Activated CD8-positive, alpha-beta T cell treated with anti-CD3 and anti-CD28 coated beads for 36 hours (primary cell): Measurements from ENCODE around the gene AMBN. TPM values are rescaled to one million over a fixed set of nuclear protein-coding genes. Genes with fewer than 3 reads are reported as not detected.
A peak's percentile ranks its signal among the peaks of the same experiment; 100 is the strongest.

Source experiments
- ATAC-seq: fragments of 200-7000 bp; cut with Tn5 transposase; one replicate; pipeline ENCODE4 v1.10.0; 2021; ENCODE audit warnings: mild to moderate bottlenecking, moderate library complexity
- CTCF ChIA-PET: fragments of 350-600 bp; sonication (Branson Sonifier 250); formaldehyde crosslinking; loops from one replicate; lab custom pipeline; 2021; ENCODE audit warnings: antibody characterized with exemption; lab: Charles Lee
- POLR2A ChIA-PET: fragments of 350-600 bp; sonication (Branson Sonifier 250); formaldehyde crosslinking; loops from one replicate; lab custom pipeline; 2021; ENCODE audit warnings: antibody characterized with exemption; lab: Charles Lee
- DNase-seq: peaks from one replicate; pipeline ENCODE4 v3.0.0-alpha.2; 2020
- H3K27ac Mint-ChIP-seq: one replicate; pipeline ENCODE4 v1.8.0; 2021; ENCODE audit warnings: mild to moderate bottlenecking, mixed read lengths
- H3K27me3 Mint-ChIP-seq: one replicate; pipeline ENCODE4 v1.8.0; 2021; ENCODE audit warnings: mixed read lengths
- H3K36me3 Mint-ChIP-seq: one replicate; pipeline ENCODE4 v1.8.0; 2021; ENCODE audit warnings: low read depth, mixed read lengths
- H3K4me1 Mint-ChIP-seq: one replicate; pipeline ENCODE4 v1.8.0; 2021; ENCODE audit warnings: low read depth, mixed read lengths
- H3K4me3 Mint-ChIP-seq: one replicate; pipeline ENCODE4 v1.8.0; 2021; ENCODE audit warnings: mild to moderate bottlenecking, moderate library complexity, mixed read lengths
- H3K9me3 Mint-ChIP-seq: one replicate; pipeline ENCODE4 v1.8.0; 2021; ENCODE audit warnings: mixed read lengths
- intact Hi-C: fragments of 100-400 bp; cut with micrococcal nuclease; formaldehyde crosslinking; loops from one replicate; pipeline ENCODE4 v1.10.0; 2022
- total RNA-seq, 2 experiments: library from RNA; stranded (reverse); gene quantifications; one replicate each; pipeline ENCODE4 v1.2.3, GENCODE V29; 2021
- TF ChIP-seq, protein P1 (sequence below): fragments of 200-600 bp; IDR thresholded peaks from one replicate; pipeline ENCODE4 v1.8.0; 2022; ENCODE audit warnings: antibody characterized with exemption, mild to moderate bottlenecking

AMBN gene
- total RNA-seq, 2 experiments from 2014 or later = not detected

DNA sequence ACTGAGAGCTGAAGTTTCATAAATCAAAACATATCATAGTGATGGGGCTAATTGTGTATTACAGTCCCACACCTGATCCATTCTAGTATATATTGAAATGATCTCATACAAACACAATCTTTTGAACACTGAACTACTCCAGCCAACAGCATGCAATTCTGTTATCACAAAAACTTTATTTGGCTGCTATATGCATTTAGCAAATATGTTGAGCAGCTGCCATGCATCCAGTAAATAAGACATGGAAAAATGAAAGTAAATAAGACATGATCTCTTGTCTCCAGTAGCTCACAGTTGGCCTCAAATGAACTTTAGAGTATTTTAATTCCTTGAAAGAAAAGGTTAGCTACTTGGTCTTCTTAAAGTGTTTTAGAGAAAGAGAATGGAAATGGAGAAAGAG, 2.1 kb downstream of the AMBN start:
- intact Hi-C loops = no loop called here
- Mint-ChIP-seq H3K27ac (no peak overlapping the region), H3K4me3 (no peak overlapping the region), H3K9me3 (no peaks in the 10 kb centered on the region), H3K27me3 (peaks cover 1% of the 10 kb centered on the region), H3K4me1 (no peaks in the 10 kb centered on the region), H3K36me3 (no peaks in the 10 kb centered on the region)
- ChIA-PET CTCF (interaction anchor here (0.9 to 1.2 kb wide), 2 partner anchors 20 to 90 kb away, joined by 3 read pairs; no protein-coding TSS in a partner anchor), POLR2A (no interaction called here)
- TF ChIP-seq, protein P1, sequence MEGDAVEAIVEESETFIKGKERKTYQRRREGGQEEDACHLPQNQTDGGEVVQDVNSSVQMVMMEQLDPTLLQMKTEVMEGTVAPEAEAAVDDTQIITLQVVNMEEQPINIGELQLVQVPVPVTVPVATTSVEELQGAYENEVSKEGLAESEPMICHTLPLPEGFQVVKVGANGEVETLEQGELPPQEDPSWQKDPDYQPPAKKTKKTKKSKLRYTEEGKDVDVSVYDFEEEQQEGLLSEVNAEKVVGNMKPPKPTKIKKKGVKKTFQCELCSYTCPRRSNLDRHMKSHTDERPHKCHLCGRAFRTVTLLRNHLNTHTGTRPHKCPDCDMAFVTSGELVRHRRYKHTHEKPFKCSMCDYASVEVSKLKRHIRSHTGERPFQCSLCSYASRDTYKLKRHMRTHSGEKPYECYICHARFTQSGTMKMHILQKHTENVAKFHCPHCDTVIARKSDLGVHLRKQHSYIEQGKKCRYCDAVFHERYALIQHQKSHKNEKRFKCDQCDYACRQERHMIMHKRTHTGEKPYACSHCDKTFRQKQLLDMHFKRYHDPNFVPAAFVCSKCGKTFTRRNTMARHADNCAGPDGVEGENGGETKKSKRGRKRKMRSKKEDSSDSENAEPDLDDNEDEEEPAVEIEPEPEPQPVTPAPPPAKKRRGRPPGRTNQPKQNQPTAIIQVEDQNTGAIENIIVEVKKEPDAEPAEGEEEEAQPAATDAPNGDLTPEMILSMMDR = no peak
- ATAC-seq = no peak
- DNase-seq = no peak

DNA sequence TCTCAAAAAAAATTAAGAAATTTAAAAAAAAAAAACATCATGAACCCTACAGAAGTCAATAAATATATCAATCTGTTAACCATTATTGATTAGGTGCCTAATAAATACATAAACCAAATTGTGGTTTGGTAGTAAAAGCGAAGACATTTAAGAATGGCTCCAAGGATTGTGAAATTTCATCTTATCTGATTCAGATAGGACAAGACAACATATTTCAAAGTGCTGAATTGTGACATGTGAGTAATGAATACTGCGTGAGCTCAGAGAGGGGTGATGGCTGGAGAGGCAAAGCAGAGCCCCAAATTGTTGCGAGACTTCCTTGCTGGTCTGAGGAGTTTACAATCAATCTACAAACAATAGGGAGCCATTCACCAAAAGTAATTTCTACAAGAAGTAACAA, 8.2 kb downstream of the AMBN start:
- no peak for ATAC-seq
- H3K4me3 Mint-ChIP-seq = no peak overlapping the region
- CTCF ChIA-PET = interaction anchor here (0.6 to 1.5 kb wide), 3 partner anchors 8 to 87 kb away, joined by 3 to 4 read pairs (median 3); partner anchors contain the start of gene AMBN
- intact Hi-C loops = loop anchor here (5.0 kb wide), 1 partner anchor 1702 kb away; no protein-coding TSS in a partner anchor
- H3K36me3 Mint-ChIP-seq = no peaks in the 10 kb centered on the region
- no peak overlapping the region for H3K27ac Mint-ChIP-seq
- H3K27me3 Mint-ChIP-seq = no peaks in the 10 kb centered on the region
- TF ChIP-seq, protein P1 = no peak
- no peaks in the 10 kb centered on the region for H3K4me1 Mint-ChIP-seq
- no peak for DNase-seq
- POLR2A ChIA-PET = no interaction called here
- no peaks in the 10 kb centered on the region for H3K9me3 Mint-ChIP-seq

DNA sequence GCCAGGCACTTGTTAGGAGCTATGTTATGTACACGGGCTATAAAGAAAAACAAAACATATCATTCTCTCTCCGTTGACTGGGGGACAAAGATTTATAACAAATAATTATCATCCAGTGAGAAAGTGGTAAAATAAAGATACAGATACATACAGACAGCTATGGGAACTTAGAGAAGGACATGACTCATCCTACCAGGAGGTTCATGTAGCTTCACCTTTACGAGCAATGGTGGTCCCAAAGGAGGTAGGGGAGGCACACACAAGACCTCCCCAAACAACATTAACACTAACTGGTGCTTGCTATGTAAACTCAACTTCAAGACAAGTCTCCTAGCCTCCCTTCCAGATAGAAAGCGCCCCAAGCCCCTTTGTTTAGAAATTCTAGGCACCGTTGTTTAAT, 8.9 kb downstream of the AMBN start:
- Mint-ChIP-seq H3K9me3 (no peaks in the 10 kb centered on the region), H3K27me3 (no peaks in the 10 kb centered on the region), H3K4me3 (no peak overlapping the region), H3K27ac (no peak overlapping the region), H3K4me1 (no peaks in the 10 kb centered on the region), H3K36me3 (no peaks in the 10 kb centered on the region)
- DNase-seq (no peak), ATAC-seq (no peak)
- ChIA-PET CTCF (interaction anchor here (0.6 to 1.5 kb wide), 5 partner anchors 9 to 769 kb away, joined by 3 to 5 read pairs (median 3); partner anchors contain the start of gene AMBN), POLR2A (no interaction called here)
- TF ChIP-seq, protein P1 = no peak
- intact Hi-C loops = loop anchor here (5.0 kb wide), 1 partner anchor 1701 kb away; no protein-coding TSS in a partner anchor

DNA sequence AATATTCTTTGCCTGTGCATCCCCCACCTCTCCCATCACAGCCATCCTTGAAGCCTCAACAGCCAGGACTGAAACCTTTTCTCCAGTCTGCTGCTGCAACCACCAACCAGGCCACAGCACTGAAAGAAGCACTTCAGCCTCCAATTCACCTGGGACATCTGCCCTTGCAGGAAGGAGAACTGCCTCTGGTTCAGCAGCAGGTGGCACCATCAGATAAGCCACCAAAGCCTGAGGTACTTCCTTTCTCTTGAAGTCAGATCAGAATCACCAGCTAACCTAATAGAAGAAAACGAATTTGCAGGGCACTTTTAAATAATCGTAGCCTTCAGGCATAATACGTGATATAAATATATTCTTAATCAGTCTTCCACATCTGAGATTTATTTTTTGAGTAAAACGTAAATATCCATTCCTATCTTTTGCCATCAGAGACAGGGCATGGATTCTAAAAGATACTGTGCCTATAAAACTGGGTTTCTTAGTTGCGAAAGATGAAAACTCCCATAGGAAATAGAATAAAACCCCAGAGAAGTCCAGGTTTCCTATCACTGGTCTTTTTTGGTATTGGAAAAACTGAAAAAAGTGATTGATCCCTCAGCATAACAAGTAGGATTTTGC, 9.5 kb downstream of the AMBN start:
- no peaks in the 10 kb centered on the region for H3K27me3 Mint-ChIP-seq
- TF ChIP-seq, protein P1 = peak; percentile 78
- no peaks in the 10 kb centered on the region for H3K9me3 Mint-ChIP-seq
- CTCF ChIA-PET = interaction anchor here (0.6 to 1.5 kb wide), 8 partner anchors 10 to 768 kb away, joined by 3 to 5 read pairs (median 4); partner anchors contain the start of genes AMBN and JCHAIN
- POLR2A ChIA-PET = no interaction called here
- intact Hi-C loops = loop anchor here (5.0 kb wide), 1 partner anchor 1701 kb away; no protein-coding TSS in a partner anchor
- H3K36me3 Mint-ChIP-seq = no peaks in the 10 kb centered on the region
- DNase-seq (peak; percentile 69), ATAC-seq (peak; percentile 92)
- H3K4me3 Mint-ChIP-seq = no peak overlapping the region
- H3K4me1 Mint-ChIP-seq = no peaks in the 10 kb centered on the region
- no peak overlapping the region for H3K27ac Mint-ChIP-seq

DNA sequence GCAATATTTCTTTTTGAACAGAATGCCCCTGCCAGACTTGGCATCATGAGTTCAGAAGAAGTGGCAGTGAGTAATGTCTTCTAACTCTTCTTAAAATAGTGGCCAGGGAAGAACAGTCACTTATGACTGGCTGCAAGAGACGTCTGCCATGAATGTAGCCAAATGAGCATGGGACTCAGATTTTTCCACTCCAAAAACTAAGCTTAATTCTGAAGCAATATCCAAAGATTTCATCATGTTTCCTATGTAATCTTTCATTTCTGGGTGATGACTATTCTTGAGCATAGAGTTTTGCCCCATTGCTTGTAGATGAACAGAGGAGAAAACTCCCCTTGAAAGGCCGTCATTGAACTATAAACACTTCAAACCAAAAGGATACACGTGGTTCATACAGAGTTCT, 11.8 kb downstream of the AMBN start:
- no peak for ATAC-seq
- Mint-ChIP-seq H3K27ac (no peak overlapping the region), H3K4me1 (no peaks in the 10 kb centered on the region), H3K9me3 (no peaks in the 10 kb centered on the region), H3K36me3 (no peaks in the 10 kb centered on the region), H3K27me3 (no peaks in the 10 kb centered on the region), H3K4me3 (no peak overlapping the region)
- CTCF ChIA-PET = interaction anchor here (1.6 kb wide), 1 partner anchor 13 kb away, joined by 6 read pairs; no protein-coding TSS in a partner anchor
- DNase-seq = no peak
- POLR2A ChIA-PET = interaction anchor here (1.3 kb wide), 1 partner anchor 10 kb away, joined by 4 read pairs; no protein-coding TSS in a partner anchor
- intact Hi-C loops = loop anchor here (5.0 kb wide), 1 partner anchor 1698 kb away; no protein-coding TSS in a partner anchor
- TF ChIP-seq, protein P1 = no peak
